Left kidney (tissue), 2 donors: ENCODE results near the gene IRGQ. TPM values are rescaled to one million over a fixed set of nuclear protein-coding genes. Genes with fewer than 3 reads are reported as not detected.
A peak's percentile ranks its signal among the peaks of the same experiment; 100 is the strongest.
"Not testable (repeated sequence)": the region's sequence is repeated elsewhere in the genome, so short reads cannot be mapped to it uniquely, and the experiment has no call there.

Experiments used
- DNase-seq: peaks from one replicate; pipeline ENCODE4 v3.0.0-alpha.2; 2013
- polyA plus RNA-seq: library from polyadenylated mRNA; unstranded; fragments of 120-200 nt; gene quantifications from one replicate; pipeline ENCODE4 v1.2.1, GENCODE V29; 2013; ENCODE audit not compliant: insufficient read length

IRGQ gene
- polyA plus RNA-seq, 1 donor = 19.5 TPM

- DNase-seq = no peak
Measured at GRCh38 chr19:43574424-43575155, 21.3 kb downstream of the IRGQ start.

DNA sequence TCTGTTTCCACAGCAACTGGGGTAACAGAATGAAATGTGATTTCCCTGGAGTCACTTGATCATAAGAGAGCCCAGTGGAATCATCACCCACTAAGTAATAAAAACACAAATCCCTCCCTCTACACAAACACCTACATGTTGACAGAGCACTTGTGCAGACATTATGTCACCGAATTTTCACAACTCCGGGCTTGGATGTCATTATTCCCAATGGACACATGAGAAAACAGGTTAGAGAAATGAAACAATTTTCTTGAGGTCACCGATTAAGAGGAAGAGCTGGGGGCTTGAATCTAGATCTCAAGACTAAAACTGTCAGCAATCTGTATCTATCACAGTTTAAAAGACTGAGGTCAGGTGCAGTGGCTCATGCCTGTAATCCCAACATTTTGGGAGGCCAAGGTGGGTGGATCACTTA is 23.8 kb downstream of the IRGQ start:
- DNase-seq = no peak

DNA sequence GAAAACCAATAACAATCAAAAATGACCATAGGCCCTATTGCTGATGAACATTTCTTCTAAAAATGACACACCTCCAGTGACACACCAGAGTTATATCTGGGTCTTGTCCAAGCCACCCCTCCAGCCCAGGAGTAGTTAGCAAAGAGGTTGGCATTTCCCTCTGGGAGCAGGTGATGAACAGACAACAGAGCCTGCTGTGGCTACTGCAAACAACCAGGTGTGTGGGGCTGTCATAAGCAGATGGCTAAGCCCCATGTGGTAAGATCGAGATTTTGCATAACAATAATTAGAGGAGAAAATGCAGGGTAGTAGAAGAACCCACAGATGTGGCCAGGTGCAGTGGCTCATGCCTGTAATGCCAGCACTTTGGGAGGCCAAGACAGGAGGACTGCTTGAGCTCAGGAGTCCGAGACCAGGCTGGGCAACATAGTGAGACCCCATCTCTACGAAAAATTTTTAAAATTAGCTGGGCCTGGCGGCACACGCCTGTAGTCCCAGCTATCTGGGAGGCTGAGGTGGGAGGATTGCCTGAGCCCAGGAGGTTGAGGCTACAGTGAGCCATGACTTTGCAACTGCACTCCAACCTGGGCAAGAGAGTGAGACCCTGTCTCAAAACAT is 25.7 kb downstream of the IRGQ start:
- DNase-seq = no peak

DNA sequence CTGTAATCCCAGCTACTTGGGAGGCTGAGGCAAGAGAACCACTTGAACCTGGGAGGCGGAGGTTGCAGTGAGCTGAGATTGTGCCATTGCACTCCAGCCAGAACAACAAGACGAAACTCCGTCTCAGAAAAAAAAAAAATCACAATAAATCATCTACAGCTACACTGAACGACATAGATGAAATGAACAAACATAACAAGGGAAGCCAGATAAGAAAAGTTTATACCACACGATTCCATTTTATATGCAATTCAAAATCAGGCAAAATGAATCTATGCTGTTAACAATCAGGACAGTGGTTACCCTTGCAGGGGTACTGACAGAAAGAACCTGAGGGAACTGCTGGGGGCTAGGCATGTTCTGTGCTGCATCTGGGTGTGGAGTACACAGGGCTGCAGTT is 26.3 kb downstream of the IRGQ start:
- DNase-seq = no peak

GRCh38 chr19:43564800-43565199 is 31.1 kb downstream of the IRGQ start:
- DNase-seq = no peak

GRCh38 chr19:43563816-43564457 is 32.0 kb downstream of the IRGQ start:
- no peak for DNase-seq

- DNase-seq = no peak
Measured at GRCh38 chr19:43562698-43563241, 33.2 kb downstream of the IRGQ start.

GRCh38 chr19:43562226-43562697 is 33.7 kb downstream of the IRGQ start:
- DNase-seq = no peak

- no peak for DNase-seq
Measured at GRCh38 chr19:43561139-43561970, 34.6 kb downstream of the IRGQ start.

- DNase-seq = no peak
Measured at GRCh38 chr19:43560687-43561086, 35.2 kb downstream of the IRGQ start.

DNA sequence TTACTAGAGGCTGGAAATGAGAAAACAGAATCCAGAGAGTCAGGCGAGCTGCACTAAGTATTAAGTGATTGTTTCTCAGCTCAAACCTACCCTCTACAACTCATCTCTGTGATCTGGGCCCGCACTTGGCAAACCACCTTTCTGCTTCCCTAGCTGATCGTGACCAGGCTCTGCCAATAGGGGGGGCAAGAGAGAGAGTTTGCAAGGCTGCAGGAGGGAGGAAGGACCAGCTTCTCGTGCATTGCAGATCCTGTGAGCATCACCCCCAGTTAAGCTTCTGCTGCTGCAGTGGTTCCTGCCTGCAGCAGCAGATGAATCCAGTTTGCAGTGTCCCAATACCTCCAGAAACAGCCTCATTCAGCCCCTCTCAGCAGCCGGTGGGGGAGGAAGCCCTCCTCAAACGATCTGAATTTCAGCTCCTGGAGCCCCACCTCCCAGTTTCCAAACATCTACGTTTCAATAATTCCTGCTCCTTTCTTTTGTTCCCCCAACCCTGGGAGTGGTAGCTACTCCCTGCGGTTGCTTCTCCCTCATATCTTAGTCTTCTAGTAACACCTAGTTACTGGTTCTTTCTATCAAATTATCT is 40.7 kb downstream of the IRGQ start:
- peak; percentile 64 for DNase-seq

DNA sequence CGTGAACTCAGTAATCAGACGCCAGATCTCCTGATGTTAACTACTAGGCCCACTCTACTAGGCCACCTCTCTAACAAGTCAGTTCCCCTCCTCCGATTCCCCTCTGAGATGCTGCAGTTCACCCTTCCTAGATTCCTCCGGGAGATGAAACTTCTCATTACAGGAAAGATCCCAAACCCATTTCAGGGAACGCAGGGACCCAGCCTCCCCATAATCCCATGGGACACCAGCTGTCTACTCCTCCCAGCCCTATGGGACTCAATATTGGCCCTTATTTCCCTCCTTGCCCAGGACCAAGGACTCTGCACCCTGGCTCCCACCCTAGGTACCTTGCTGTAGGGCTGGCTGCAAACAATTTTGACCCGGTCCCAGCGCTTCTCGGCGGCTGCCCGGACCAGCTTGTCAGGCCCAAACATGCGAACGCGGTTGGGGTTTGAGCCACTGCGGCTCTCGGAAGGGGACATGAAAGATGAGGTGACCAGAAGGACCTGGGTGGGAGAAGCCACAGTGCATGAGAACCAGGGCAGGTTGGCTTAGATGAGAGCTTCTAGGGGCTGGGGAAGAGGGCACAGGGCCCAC is 41.5 kb downstream of the IRGQ start:
- DNase-seq = no peak

DNA sequence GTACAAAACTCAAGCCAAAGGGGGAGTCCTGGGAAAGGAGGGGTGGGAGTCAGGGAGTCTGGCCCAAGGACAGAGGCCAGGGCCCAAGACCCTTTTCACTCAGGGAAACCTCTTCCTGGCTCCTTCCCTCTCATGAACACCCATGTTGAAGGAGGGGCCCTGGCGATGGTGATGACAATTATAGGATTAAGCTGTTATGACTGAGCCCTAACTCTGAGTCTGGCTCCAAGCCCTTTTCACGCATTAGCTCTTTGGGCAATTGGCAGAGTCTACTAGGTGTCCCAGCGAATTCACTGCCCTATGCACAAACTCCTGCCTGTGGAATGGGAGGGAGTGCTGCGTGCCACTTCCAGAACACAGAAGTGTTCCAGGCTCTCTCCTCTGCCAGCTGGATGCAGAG is 42.3 kb downstream of the IRGQ start:
- DNase-seq = no peak

DNA sequence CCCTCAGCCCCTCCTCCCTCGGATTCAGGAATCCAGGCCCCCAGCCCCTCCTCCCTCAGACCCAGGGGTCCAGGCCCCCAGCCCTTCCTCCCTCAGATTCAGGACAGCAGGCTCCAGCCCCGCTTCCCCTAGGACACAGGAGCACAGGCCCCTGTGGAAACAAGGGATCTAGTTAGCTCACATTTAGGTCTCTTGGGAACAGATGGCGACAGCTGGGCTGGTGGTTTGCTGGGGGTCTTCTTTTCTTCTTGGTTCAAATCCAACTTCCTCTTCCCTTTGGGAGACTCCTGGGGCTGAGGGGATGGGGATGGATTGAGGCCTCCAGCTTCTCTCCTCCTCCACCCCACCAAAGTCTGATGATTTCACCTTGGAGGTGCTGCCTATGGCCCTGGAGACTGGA is 43.3 kb downstream of the IRGQ start:
- DNase-seq = no peak

GRCh38 chr19:43552198-43552450 is 43.8 kb downstream of the IRGQ start:
- no peak for DNase-seq

- DNase-seq = no peak
Measured at GRCh38 chr19:43551399-43552197, 44.3 kb downstream of the IRGQ start.

DNA sequence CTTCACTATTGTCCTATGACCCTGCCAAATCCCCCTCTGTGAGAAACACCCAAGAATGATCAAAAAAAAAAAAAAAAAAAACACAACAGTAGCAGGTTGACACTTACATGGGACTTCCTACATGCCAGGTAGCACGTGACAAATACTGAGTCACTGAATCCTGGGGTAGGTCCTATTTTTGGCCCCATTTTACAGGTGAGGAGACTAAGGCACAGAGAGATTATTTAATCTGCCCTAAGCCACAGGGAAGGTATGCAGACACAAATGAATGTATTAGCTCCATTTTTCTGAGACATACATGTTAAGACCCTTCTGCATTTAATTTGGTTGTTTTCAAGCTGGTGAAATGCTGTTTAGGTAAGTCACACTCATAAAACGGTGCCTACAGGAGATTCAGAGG is 47.2 kb downstream of the IRGQ start:
- DNase-seq = no peak

- not testable (repeated sequence) for DNase-seq
Measured at GRCh38 chr19:43547926-43548325, 48.0 kb downstream of the IRGQ start.

DNA sequence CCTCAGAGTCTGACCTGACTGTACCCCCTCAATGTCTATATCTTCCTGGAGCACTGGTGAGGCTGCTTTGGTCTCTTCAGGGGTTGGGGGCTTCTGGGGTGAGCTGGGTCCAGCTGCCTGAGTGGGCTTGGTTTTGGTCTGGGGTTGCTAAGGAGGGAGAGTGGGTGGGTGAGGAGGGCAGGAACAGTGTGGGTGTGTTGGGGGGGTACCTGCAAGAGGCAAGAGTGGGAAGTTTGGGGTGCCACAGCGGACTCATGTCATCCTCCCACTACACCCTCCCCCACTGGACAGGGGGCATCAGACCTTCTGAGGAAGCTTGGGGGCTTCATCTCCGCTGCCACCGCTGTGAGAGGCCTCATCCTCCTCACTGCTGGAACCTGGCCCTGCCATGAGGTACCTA is 49.4 kb downstream of the IRGQ start:
- DNase-seq = no peak

DNA sequence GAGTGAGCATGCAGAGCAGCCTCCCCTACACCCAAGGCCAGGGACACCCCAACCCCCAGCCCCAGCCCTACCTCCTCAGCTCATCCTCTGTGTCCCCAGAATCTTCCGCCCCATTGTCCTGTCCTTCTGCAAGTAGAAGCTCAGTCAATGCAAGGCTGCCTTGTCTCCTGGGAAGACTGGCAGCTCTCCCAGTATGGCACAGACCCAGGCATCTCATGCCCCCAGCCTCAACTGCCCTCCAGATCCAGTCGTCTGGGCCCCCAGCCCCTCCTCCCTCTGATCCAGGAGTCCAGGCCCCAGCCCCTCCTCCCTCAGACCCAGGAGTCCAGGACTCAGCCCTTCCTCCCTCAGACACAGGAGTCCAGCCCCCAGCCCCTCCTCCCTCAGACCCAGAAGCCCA is 50.0 kb downstream of the IRGQ start:
- no peak for DNase-seq

DNA sequence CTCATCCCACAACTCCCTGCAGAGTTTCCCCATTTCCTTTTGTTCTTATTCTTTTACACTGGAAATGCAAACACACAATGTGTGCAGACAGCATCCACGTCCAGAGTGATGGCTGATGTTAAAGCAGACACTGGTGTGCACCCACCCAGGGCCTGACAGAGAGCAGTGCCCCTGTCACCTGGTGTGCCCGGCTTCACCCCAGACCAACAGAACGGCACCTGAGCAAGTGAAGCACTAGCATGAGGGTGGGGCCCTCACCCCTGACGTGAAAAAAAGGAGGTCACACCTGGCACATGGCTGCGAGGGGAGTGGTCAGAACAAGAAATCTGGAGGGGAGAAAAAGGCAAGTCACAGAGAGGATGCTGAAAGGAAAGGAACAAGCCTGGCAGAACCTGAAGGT is 50.7 kb downstream of the IRGQ start:
- DNase-seq = no peak
